Measurements from ENCODE around the gene CTDSPL2.
"Not testable (repeated sequence)": the region's sequence is repeated elsewhere in the genome, so short reads cannot be mapped to it uniquely, and the experiment has no call there.

CTDSPL2 gene

GRCh38 chr15:44544745-44545144 lies 117.3 kb downstream of the CTDSPL2 start:
- not testable (repeated sequence) for DNase-seq

DNA sequence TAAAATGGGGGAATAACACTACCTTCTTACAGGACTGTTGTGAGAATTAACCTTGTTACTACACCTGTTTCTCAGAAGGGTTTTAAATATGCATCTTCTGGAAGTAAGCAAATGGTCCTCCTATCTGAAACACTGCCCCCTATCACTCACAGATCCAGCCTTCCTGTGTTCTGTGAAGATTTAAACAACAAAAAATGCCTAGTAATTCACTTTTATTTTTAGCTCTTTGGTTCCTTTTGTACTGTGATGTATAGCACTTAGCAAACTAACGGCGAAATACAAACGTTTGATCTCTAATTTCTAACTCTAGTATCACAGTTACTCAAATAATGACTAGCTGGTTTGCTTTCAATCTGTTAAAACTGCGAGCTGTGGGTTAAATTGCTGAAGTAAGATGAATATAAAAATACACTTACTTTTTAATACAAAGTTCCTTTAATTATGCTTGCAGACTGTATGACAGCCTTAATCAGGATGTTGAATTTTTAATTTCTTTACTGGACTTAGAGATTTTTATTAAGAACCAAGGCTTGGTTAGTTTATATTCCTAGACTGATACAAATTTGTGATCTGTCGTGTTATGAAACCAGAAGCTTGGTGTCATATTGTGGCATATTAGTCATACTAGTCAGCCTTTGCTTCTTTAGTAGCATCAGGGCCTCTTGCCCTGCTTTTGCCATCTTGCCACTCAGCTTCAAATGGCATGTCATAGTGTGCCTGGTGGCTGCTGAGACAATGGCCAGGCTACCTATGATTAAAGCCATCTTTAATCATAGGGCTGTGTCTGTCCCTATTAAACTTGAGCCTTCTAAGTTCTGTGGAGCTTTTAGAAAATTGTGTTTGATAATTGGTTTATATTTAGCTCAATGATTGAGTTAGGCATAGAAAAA lies 118.7 kb downstream of the CTDSPL2 start:
- DNase-seq = no peak

- not testable (repeated sequence) for DNase-seq
These were observed 121.7 kb downstream of the CTDSPL2 start for GRCh38 chr15:44549152-44549551.

- DNase-seq = no peak
These were observed 122.8 kb downstream of the CTDSPL2 start for GRCh38 chr15:44550256-44550655.

- no peak for DNase-seq
These were observed 123.3 kb downstream of the CTDSPL2 start for GRCh38 chr15:44550734-44551133.

GRCh38 chr15:44554934-44555723 lies 127.7 kb downstream of the CTDSPL2 start:
- no peak for DNase-seq

DNA sequence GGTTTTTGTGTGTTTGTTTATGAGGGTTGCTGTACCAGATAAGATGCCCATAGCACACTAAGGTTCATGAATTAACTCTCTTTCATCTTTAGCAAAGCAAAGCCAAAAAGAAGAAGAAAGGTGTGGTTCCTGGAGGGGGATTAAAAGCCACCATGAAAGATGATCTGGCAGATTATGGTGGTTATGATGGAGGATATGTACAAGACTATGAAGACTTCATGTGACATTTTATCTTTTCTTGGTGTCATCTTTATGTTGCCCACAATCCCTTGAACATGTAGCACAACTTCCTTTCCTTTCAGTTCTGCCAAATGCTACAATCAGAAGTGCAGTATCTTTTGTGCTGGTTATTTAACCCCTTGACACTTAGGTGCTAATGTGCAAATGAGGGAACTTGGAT lies 133.5 kb downstream of the CTDSPL2 start:
- not testable (repeated sequence) for DNase-seq

GRCh38 chr15:44565387-44566154 lies 138.1 kb downstream of the CTDSPL2 start:
- no peak for DNase-seq

GRCh38 chr15:44566155-44566540 lies 138.7 kb downstream of the CTDSPL2 start:
- DNase-seq = no peak

- no peak for DNase-seq
These were observed 140.9 kb downstream of the CTDSPL2 start for GRCh38 chr15:44568338-44568737.

- no peak for DNase-seq
These were observed 141.9 kb downstream of the CTDSPL2 start for GRCh38 chr15:44569316-44569715.

GRCh38 chr15:44570361-44570760 lies 142.9 kb downstream of the CTDSPL2 start:
- no peak for DNase-seq

DNA sequence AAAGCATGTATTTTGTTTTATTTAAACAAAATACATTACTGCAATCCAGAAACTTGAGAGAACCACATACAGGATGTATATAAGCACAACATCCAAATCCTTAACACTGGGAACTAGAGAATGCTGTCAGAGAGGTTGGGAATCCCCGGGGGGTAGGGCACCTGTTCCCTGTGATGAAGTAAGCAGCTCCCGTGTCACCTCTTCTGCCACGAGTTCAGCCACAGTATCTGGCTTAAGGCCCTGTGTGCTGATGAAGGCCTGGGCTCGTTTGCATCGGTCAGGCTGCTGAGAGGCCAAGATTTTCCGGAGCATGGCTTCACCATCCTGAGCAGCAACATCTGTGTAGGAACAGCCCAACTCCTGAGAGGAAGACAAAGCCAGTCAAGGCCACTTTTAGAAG lies 146.0 kb downstream of the CTDSPL2 start:
- no peak for DNase-seq

GRCh38 chr15:44574734-44575133 lies 147.3 kb downstream of the CTDSPL2 start:
- DNase-seq = no peak
